HCT116 (cell line): ENCODE measurements around the gene CADPS2. TPM values are rescaled to one million over a fixed set of nuclear protein-coding genes. Genes with fewer than 3 reads are reported as not detected.

Experiments
- CBX3 ChIP-seq: IDR thresholded peaks from 2 replicates; pipeline ENCODE4 v1.6.1; 2012; ENCODE audit warnings: low read depth
- ELF1 ChIP-seq: IDR thresholded peaks from 2 replicates; pipeline ENCODE4 v1.6.1; 2012; ENCODE audit warnings: low read depth, borderline replicate concordance
- EZH2 ChIP-seq: fragments of 200-600 bp; sonication (generic); IDR thresholded peaks from 2 replicates; pipeline ENCODE4 v1.6.1; 2017; ENCODE audit warnings: antibody characterized with exemption, mixed run types
- EZH2phosphoT487 ChIP-seq: fragments of 200-600 bp; IDR thresholded peaks from 2 replicates; pipeline ENCODE4 v1.6.1; 2018; ENCODE audit warnings: antibody characterized with exemption, borderline replicate concordance
- FOSL1 ChIP-seq: IDR thresholded peaks from 2 replicates; pipeline ENCODE4 v1.6.1; 2012; ENCODE audit warnings: low read depth
- POLR2A ChIP-seq: IDR thresholded peaks from 2 replicates; pipeline ENCODE4 v1.7.0; 2011; ENCODE audit warnings: borderline replicate concordance; ENCODE audit not compliant: insufficient read depth, insufficient read length; ENCODE audit errors: extremely low read depth
- POLR2AphosphoS5 ChIP-seq: IDR thresholded peaks from 2 replicates; pipeline ENCODE4 v1.6.1; 2011; ENCODE audit warnings: mild to moderate bottlenecking, low read depth, low read length, moderate library complexity
- TCF7L2 ChIP-seq: IDR thresholded peaks from 2 replicates; pipeline ENCODE4 v1.7.0; 2011; ENCODE audit warnings: borderline replicate concordance, inconsistent platforms; ENCODE audit not compliant: insufficient read depth, insufficient read length; ENCODE audit errors: extremely low read depth
- ZNF274 ChIP-seq: fragments of 200-500 bp; sonication (Bioruptor generic); IDR thresholded peaks from 2 replicates; pipeline ENCODE4 v1.6.1; 2014; ENCODE audit warnings: mild to moderate bottlenecking, low read depth, low read length, inconsistent platforms
- total RNA-seq: library from RNA; stranded (reverse); gene quantifications from one replicate; pipeline ENCODE4 v1.2.1, GENCODE V29; 2021; ENCODE audit not compliant: unreplicated experiment
- TF ChIP-seq, protein P1 (sequence below): IDR thresholded peaks from 2 replicates; pipeline ENCODE4 v1.6.1; 2012; ENCODE audit warnings: low read depth
- TF ChIP-seq, protein P2 (sequence below): IDR thresholded peaks from 2 replicates; pipeline ENCODE4 v1.6.1; 2012
- TF ChIP-seq, protein P3 (sequence below), 3 experiments: fragments of 200-600 bp in 1 of 3; sonication (generic) in 1 of 3; IDR thresholded peaks in 2 of 3; conservative IDR thresholded peaks in 1 of 3; 2 replicates each; pipeline ENCODE4 v1.5.1; 2012 to 2017; ENCODE audit warnings: low read depth in 2 of 3, low read length in 2 of 3, antibody characterized with exemption in 1 of 3, borderline replicate concordance in 1 of 3, control low read depth in 1 of 3, mild to moderate bottlenecking in 1 of 3, mixed read lengths in 1 of 3, mixed run types in 1 of 3, moderate library complexity in 1 of 3; ENCODE audit not compliant: insufficient read depth in 1 of 3

The CADPS2 gene
- total RNA-seq, 1 experiment from 2014 or later = 7.5 TPM

DNA sequence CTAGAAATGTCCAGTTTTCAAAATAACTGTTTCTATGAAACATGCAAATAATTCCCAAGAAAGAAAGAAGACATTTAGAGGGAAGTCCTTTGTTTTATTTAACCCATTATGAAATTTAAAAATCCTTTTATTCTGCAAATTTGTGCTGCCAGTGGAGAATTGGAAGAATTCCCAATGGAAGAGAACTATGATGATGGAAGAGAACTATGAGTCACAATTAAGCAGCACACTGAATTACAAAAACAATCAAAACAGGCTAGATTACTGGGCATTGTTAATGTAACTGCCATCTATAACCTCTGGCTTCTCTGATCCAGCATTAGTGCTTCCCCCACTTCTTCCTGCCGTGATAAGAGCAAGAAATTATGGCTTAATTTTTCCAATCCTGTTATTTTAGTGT, 455.6 kb downstream of the CADPS2 start (continued):
- TF ChIP-seq, protein P1, sequence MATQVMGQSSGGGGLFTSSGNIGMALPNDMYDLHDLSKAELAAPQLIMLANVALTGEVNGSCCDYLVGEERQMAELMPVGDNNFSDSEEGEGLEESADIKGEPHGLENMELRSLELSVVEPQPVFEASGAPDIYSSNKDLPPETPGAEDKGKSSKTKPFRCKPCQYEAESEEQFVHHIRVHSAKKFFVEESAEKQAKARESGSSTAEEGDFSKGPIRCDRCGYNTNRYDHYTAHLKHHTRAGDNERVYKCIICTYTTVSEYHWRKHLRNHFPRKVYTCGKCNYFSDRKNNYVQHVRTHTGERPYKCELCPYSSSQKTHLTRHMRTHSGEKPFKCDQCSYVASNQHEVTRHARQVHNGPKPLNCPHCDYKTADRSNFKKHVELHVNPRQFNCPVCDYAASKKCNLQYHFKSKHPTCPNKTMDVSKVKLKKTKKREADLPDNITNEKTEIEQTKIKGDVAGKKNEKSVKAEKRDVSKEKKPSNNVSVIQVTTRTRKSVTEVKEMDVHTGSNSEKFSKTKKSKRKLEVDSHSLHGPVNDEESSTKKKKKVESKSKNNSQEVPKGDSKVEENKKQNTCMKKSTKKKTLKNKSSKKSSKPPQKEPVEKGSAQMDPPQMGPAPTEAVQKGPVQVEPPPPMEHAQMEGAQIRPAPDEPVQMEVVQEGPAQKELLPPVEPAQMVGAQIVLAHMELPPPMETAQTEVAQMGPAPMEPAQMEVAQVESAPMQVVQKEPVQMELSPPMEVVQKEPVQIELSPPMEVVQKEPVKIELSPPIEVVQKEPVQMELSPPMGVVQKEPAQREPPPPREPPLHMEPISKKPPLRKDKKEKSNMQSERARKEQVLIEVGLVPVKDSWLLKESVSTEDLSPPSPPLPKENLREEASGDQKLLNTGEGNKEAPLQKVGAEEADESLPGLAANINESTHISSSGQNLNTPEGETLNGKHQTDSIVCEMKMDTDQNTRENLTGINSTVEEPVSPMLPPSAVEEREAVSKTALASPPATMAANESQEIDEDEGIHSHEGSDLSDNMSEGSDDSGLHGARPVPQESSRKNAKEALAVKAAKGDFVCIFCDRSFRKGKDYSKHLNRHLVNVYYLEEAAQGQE = no peak
- no peak for TF ChIP-seq ZNF274
- TF ChIP-seq EZH2phosphoT487 = no peak
- TF ChIP-seq POLR2AphosphoS5 = no peak
- TF ChIP-seq EZH2 = no peak
- TF ChIP-seq POLR2A = no peak
- no peak for TF ChIP-seq ELF1
- no peak for TF ChIP-seq FOSL1
- TF ChIP-seq, protein P2, sequence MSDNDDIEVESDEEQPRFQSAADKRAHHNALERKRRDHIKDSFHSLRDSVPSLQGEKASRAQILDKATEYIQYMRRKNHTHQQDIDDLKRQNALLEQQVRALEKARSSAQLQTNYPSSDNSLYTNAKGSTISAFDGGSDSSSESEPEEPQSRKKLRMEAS = no peak
- TF ChIP-seq, protein P3, sequence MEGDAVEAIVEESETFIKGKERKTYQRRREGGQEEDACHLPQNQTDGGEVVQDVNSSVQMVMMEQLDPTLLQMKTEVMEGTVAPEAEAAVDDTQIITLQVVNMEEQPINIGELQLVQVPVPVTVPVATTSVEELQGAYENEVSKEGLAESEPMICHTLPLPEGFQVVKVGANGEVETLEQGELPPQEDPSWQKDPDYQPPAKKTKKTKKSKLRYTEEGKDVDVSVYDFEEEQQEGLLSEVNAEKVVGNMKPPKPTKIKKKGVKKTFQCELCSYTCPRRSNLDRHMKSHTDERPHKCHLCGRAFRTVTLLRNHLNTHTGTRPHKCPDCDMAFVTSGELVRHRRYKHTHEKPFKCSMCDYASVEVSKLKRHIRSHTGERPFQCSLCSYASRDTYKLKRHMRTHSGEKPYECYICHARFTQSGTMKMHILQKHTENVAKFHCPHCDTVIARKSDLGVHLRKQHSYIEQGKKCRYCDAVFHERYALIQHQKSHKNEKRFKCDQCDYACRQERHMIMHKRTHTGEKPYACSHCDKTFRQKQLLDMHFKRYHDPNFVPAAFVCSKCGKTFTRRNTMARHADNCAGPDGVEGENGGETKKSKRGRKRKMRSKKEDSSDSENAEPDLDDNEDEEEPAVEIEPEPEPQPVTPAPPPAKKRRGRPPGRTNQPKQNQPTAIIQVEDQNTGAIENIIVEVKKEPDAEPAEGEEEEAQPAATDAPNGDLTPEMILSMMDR (IDR thresholded peaks at IDR 0.05 in 2 of 3, conservative IDR thresholded peaks at IDR 0.05 in 1 of 3; ENCODE audit: borderline replicate concordance in 1 of 3, insufficient read depth in 1 of 3, low read depth in 2 of 3, low read length in 2 of 3) = no peak
- no peak for TF ChIP-seq TCF7L2
- TF ChIP-seq CBX3 = no peak
